HepG2 (cell line): Measurements from ENCODE around the gene PLXNB2. TPM values are rescaled to one million over a fixed set of nuclear protein-coding genes. Genes with fewer than 3 reads are reported as not detected.

ENCODE experiments used
- DBP ChIP-seq: sonication (generic); formaldehyde crosslinking; IDR thresholded peaks from 2 replicates; pipeline ENCODE4 v1.4.0; 2020; ENCODE audit warnings: missing genetic modification reagents; ENCODE audit errors: not compliant biosample characterization
- E2F2 ChIP-seq: sonication (generic); formaldehyde crosslinking; IDR thresholded peaks from 2 replicates; pipeline ENCODE4 v1.4.0; 2020; ENCODE audit warnings: missing genetic modification reagents, borderline replicate concordance
- GTF3A ChIP-seq: sonication (generic); formaldehyde crosslinking; conservative IDR thresholded peaks from 2 replicates; pipeline ENCODE4 v1.4.0; 2020; ENCODE audit warnings: mild to moderate bottlenecking, missing genetic modification reagents
- HOXA5 ChIP-seq: sonication (generic); formaldehyde crosslinking; IDR thresholded peaks from 2 replicates; pipeline ENCODE4 v1.4.0; 2020; ENCODE audit warnings: missing genetic modification reagents
- ISX ChIP-seq: sonication (generic); formaldehyde crosslinking; conservative IDR thresholded peaks from 2 replicates; pipeline ENCODE4 v1.5.0; 2020; ENCODE audit warnings: missing genetic modification reagents
- MLX ChIP-seq: IDR thresholded peaks from 2 replicates; pipeline ENCODE4 v1.6.1; 2016
- NR2F6 ChIP-seq, 2 experiments: IDR thresholded peaks; 2 replicates each; pipeline ENCODE4 v1.6.1; 2016; ENCODE audit warnings: antibody characterized with exemption in 1 of 2, mild to moderate bottlenecking in 1 of 2
- PLRG1 ChIP-seq: fragments of 450-650 bp; conservative IDR thresholded peaks from 2 replicates; pipeline ENCODE4 v1.6.1; 2016
- RFXANK ChIP-seq: IDR thresholded peaks from 2 replicates; pipeline ENCODE4 v1.6.1; 2016
- SMAD3 ChIP-seq: sonication (generic); formaldehyde crosslinking; IDR thresholded peaks from 2 replicates; pipeline ENCODE4 v1.4.0; 2020; ENCODE audit warnings: missing genetic modification reagents
- SP1 ChIP-seq, 2 experiments: fragments of 450-650 bp in 1 of 2; sonication (generic) in 1 of 2; formaldehyde crosslinking in 1 of 2; IDR thresholded peaks; 2 replicates each; pipeline versions ENCODE4 v1.4.0 to v1.6.1; 2016 to 2020; ENCODE audit warnings: missing genetic modification reagents in 1 of 2
- THRA ChIP-seq: sonication (generic); formaldehyde crosslinking; IDR thresholded peaks from 2 replicates; pipeline ENCODE4 v1.4.0; 2020; ENCODE audit warnings: missing genetic modification reagents, borderline replicate concordance
- ZBTB4 ChIP-seq: sonication (generic); formaldehyde crosslinking; IDR thresholded peaks from 2 replicates; pipeline ENCODE4 v1.4.0; 2020; ENCODE audit warnings: missing genetic modification reagents, mild to moderate bottlenecking, borderline replicate concordance
- ZKSCAN8 ChIP-seq: IDR thresholded peaks from 2 replicates; pipeline ENCODE4 v1.6.1; 2016; ENCODE audit warnings: borderline replicate concordance, missing genetic modification reagents, missing compliant biosample characterization
- ZNF431 ChIP-seq: sonication (generic); formaldehyde crosslinking; IDR thresholded peaks from 2 replicates; pipeline ENCODE4 v1.9.0; 2022; ENCODE audit warnings: missing genetic modification reagents, low read depth, mild to moderate bottlenecking, borderline replicate concordance
- ZNF496 ChIP-seq: sonication (generic); formaldehyde crosslinking; IDR thresholded peaks from 2 replicates; pipeline ENCODE4 v1.8.1; 2023; ENCODE audit warnings: mild to moderate bottlenecking, moderate library complexity, missing genetic modification reagents; ENCODE audit not compliant: insufficient replicate concordance
- ZNF768 ChIP-seq: sonication (generic); formaldehyde crosslinking; IDR thresholded peaks from 2 replicates; pipeline ENCODE4 v1.4.0; 2020; ENCODE audit warnings: missing genetic modification reagents
- ZSCAN30 ChIP-seq: sonication (generic); formaldehyde crosslinking; IDR thresholded peaks from 2 replicates; pipeline ENCODE4 v1.5.0; 2020; ENCODE audit warnings: mild to moderate bottlenecking, missing genetic modification reagents
- polyA plus RNA-seq, 8 experiments: library from polyadenylated mRNA; depleted of rRNA in 3 of 8; stranded (reverse) in 7 of 8; unstranded in 1 of 8; fragments of >200 nt; fragmentation: Illumina TruSeq in 4 of 8; extraction: Trizol in 4 of 8; gene quantifications; 2 replicates each; pipeline versions ENCODE4 v1.2.1 to v1.2.3, GENCODE V29; 2011 to 2016; ENCODE audit warnings: low read depth in 4 of 8, missing spikeins in 1 of 8, mixed read lengths in 1 of 8; ENCODE audit not compliant: insufficient read depth in 1 of 8
- total RNA-seq, 5 experiments: library from RNA; depleted of rRNA; stranded (reverse); fragments of >200 nt; fragmentation: Illumina TruSeq; extraction: Trizol; gene quantifications; 2 replicates each; pipeline ENCODE4 v1.2.3, GENCODE V29; 2016; ENCODE audit warnings: low read depth in 1 of 5

PLXNB2 gene
- total and polyA plus RNA-seq, 2 of the 13 experiments (the other 11 are each of a cell fraction or from before 2014, with no cell fraction given) = 32.6 to 68.9 TPM

- TF ChIP-seq E2F2 = no peak
- TF ChIP-seq SP1 (IDR thresholded peaks at IDR 0.05) = no peak
- no peak for TF ChIP-seq SP1 (CRISPR knock-in tag; IDR thresholded peaks at IDR 0.05)
- TF ChIP-seq RFXANK (CRISPR knock-in tag) = no peak
- no peak for TF ChIP-seq SMAD3 (CRISPR knock-in tag)
- TF ChIP-seq GTF3A (CRISPR knock-in tag) = no peak
- no peak for TF ChIP-seq ZKSCAN8 (CRISPR knock-in tag)
- TF ChIP-seq ZBTB4 = no peak
- no peak for TF ChIP-seq ZSCAN30 (CRISPR knock-in tag)
- 0 out of 2 replicates have a peak, but pooled peaks have one; percentile 67 for TF ChIP-seq ISX (CRISPR knock-in tag)
- no peak for TF ChIP-seq ZNF496 (CRISPR knock-in tag)
- no peak for TF ChIP-seq NR2F6 (IDR thresholded peaks at IDR 0.05)
- TF ChIP-seq NR2F6 (CRISPR knock-in tag; IDR thresholded peaks at IDR 0.05) = no peak
- TF ChIP-seq ZNF768 (CRISPR knock-in tag) = peak; percentile 58; the same call in 1 of the 2 replicates
- TF ChIP-seq DBP (CRISPR knock-in tag) = peak; percentile 35
- TF ChIP-seq ZNF431 (CRISPR knock-in tag) = no peak
- TF ChIP-seq THRA (CRISPR knock-in tag) = peak; percentile 42; the same call in 1 of the 2 replicates
- no peak for TF ChIP-seq MLX (CRISPR knock-in tag)
- no peak for TF ChIP-seq PLRG1
- TF ChIP-seq HOXA5 = peak; percentile 83; the same call in 1 of the 2 replicates
Measured at GRCh38 chr22:50326956-50327710, 19.7 kb upstream of the PLXNB2 start, which contains the start of gene DENND6B (continued).
